ENCODE data around the gene UBE2O.

The UBE2O gene

GRCh38 chr17:76452660-76453430, at the start of gene UBE2O:
Gene UBE2O (minus strand): TSS chr17:76453152. CDS start chr17:76453141, 11 bp downstream.
- peak; percentile 89 for DNase-seq (ENCODE audit: low read depth)

- no peak for DNase-seq (ENCODE audit: low read depth)
Measured at GRCh38 chr17:76501827-76502307, 48.9 kb upstream of the UBE2O start.

- DNase-seq (ENCODE audit: low read depth), result peak; percentile 66
Measured at GRCh38 chr17:76501018-76501826, 48.3 kb upstream of the UBE2O start, which contains the start of gene RHBDF2. Gene RHBDF2 (minus strand): TSS chr17:76501423. CDS start chr17:76481524, 19,899 bp downstream.

- no peak for DNase-seq (ENCODE audit: low read depth)
Measured at GRCh38 chr17:76500747-76501017, 47.7 kb upstream of the UBE2O start.

GRCh38 chr17:76500074-76500746, 47.3 kb upstream of the UBE2O start:
- DNase-seq (ENCODE audit: low read depth), result no peak

GRCh38 chr17:76499267-76499667, 46.3 kb upstream of the UBE2O start:
- no peak for DNase-seq (ENCODE audit: low read depth)

GRCh38 chr17:76498876-76499251, 45.9 kb upstream of the UBE2O start:
- no peak for DNase-seq (ENCODE audit: low read depth)

GRCh38 chr17:76497979-76498875, 45.3 kb upstream of the UBE2O start:
- no peak for DNase-seq (ENCODE audit: low read depth)

- no peak for DNase-seq (ENCODE audit: low read depth)
Measured at GRCh38 chr17:76497699-76497978, 44.7 kb upstream of the UBE2O start.

GRCh38 chr17:76496464-76496863, 43.5 kb upstream of the UBE2O start:
- no peak for DNase-seq (ENCODE audit: low read depth)

- DNase-seq (ENCODE audit: low read depth), result no peak
Measured at GRCh38 chr17:76495663-76496400, 42.9 kb upstream of the UBE2O start.

GRCh38 chr17:76493505-76494167, 40.7 kb upstream of the UBE2O start:
- DNase-seq (ENCODE audit: low read depth), result no peak

- no peak for DNase-seq (ENCODE audit: low read depth)
Measured at GRCh38 chr17:76492989-76493501, 40.1 kb upstream of the UBE2O start.

- DNase-seq (ENCODE audit: low read depth), result no peak
Measured at GRCh38 chr17:76492123-76492988, 39.4 kb upstream of the UBE2O start.

- DNase-seq (ENCODE audit: low read depth), result no peak
Measured at GRCh38 chr17:76491271-76492122, 38.5 kb upstream of the UBE2O start.

- DNase-seq (ENCODE audit: low read depth), result no peak
Measured at GRCh38 chr17:76490112-76490710, 37.3 kb upstream of the UBE2O start.

- DNase-seq (ENCODE audit: low read depth), result no peak
Measured at GRCh38 chr17:76487451-76488192, 34.7 kb upstream of the UBE2O start.

All from CMK (cell line).